ENCODE data around the gene ECSCR. TPM values are rescaled to one million over a fixed set of nuclear protein-coding genes. Genes with fewer than 3 reads are reported as not detected.
"Not testable (repeated sequence)": the region's sequence is repeated elsewhere in the genome, so short reads cannot be mapped to it uniquely, and the experiment has no call there.

Gene ECSCR
- total RNA-seq, result 0.17 and 0.40 TPM in 2 replicates

- DNase-seq (ENCODE audit: low read depth), result no peak
These were observed at the start of gene ECSCR for GRCh38 chr5:139462586-139463276. Gene ECSCR (minus strand): TSS chr5:139462743. CDS start chr5:139462670, 73 bp downstream.

- DNase-seq (ENCODE audit: low read depth), result not testable (repeated sequence)
These were observed 42.2 kb upstream of the ECSCR start for GRCh38 chr5:139504722-139505121.

- not testable (repeated sequence) for DNase-seq (ENCODE audit: low read depth)
These were observed 41.3 kb upstream of the ECSCR start for GRCh38 chr5:139503879-139504278.

GRCh38 chr5:139503036-139503817, 40.7 kb upstream of the ECSCR start:
- not testable (repeated sequence) for DNase-seq (ENCODE audit: low read depth)

GRCh38 chr5:139501381-139501780, 38.8 kb upstream of the ECSCR start:
- no peak for DNase-seq (ENCODE audit: low read depth)

GRCh38 chr5:139495638-139496435, 33.3 kb upstream of the ECSCR start:
- no peak for DNase-seq (ENCODE audit: low read depth)

GRCh38 chr5:139494832-139495231, 32.3 kb upstream of the ECSCR start:
- no peak for DNase-seq (ENCODE audit: low read depth)

GRCh38 chr5:139494256-139494655, 31.7 kb upstream of the ECSCR start:
- DNase-seq (ENCODE audit: low read depth), result no peak

- DNase-seq (ENCODE audit: low read depth), result peak; percentile 38
These were observed 30.2 kb upstream of the ECSCR start for GRCh38 chr5:139492700-139493192.

- no peak for DNase-seq (ENCODE audit: low read depth)
These were observed 25.7 kb upstream of the ECSCR start for GRCh38 chr5:139488260-139488659.

GRCh38 chr5:139486201-139486600, 23.7 kb upstream of the ECSCR start:
- no peak for DNase-seq (ENCODE audit: low read depth)

GRCh38 chr5:139482890-139483208, 20.3 kb upstream of the ECSCR start:
- DNase-seq (ENCODE audit: low read depth), result not testable (repeated sequence)

- DNase-seq (ENCODE audit: low read depth), result peak; percentile 95
These were observed 19.7 kb upstream of the ECSCR start, which contains the start of gene STING1 for GRCh38 chr5:139482050-139482889. Gene STING1 (minus strand): TSS chr5:139482758. CDS start chr5:139481704, 1,054 bp downstream.

GRCh38 chr5:139481580-139482049, 19.1 kb upstream of the ECSCR start:
- no peak for DNase-seq (ENCODE audit: low read depth)

GRCh38 chr5:139481122-139481533, 18.6 kb upstream of the ECSCR start:
- DNase-seq (ENCODE audit: low read depth), result no peak

- DNase-seq (ENCODE audit: low read depth), result not testable (repeated sequence)
These were observed 17.2 kb upstream of the ECSCR start for GRCh38 chr5:139479729-139480128.

GRCh38 chr5:139478657-139479423, 16.3 kb upstream of the ECSCR start:
- not testable (repeated sequence) for DNase-seq (ENCODE audit: low read depth)

GRCh38 chr5:139475865-139476617, 13.5 kb upstream of the ECSCR start:
- no peak for DNase-seq (ENCODE audit: low read depth)
